Measurements from ENCODE around the gene GRM8. TPM values are rescaled to one million over a fixed set of nuclear protein-coding genes. Genes with fewer than 3 reads are reported as not detected.

The GRM8 gene
- total RNA-seq (2014; rRNA removed; shearing (Covaris generic)), result not detected in 2 replicates

GRCh38 chr7:127252778-127253280, at the start of gene GRM8:
Gene GRM8 (minus strand): TSS chr7:127252941.
- DNase-seq (ENCODE audit: low read depth), result peak; percentile 46

DNA sequence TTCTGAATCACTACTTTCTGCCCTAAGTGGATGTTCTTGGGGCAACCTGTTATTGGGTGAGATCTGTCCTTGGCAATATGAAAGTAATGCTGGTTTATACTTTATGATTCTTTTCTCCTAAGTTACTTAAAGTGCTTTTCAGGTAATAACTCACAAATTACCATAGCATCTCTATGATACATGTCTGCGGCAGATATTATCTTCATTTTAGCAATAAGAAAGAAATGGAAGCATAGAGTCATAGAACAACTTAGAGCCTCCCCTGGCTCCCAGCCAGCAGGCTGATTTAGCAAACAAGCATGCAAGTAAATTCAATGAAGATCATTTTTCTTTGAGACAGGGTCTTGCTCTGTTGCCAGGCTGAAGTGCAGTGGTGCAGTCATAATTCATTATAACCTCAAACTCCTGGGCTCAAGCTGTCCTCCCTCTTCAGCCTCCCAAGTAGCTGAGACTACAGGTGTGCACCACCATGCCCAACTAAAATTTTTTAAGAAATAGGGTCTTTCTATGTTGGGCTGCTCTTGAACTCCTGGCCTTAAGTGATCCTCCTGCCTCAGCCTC, 38.1 kb upstream of the GRM8 start:
- DNase-seq (ENCODE audit: low read depth), result no peak

GRCh38 chr7:127290116-127290655, 37.4 kb upstream of the GRM8 start:
- no peak for DNase-seq (ENCODE audit: low read depth)

- DNase-seq (ENCODE audit: low read depth), result no peak
Observed at GRCh38 chr7:127287133-127287532, 34.4 kb upstream of the GRM8 start.

- DNase-seq (ENCODE audit: low read depth), result no peak
Observed at GRCh38 chr7:127270093-127270492, 17.4 kb upstream of the GRM8 start.

GRCh38 chr7:127266047-127266446, 13.3 kb upstream of the GRM8 start:
- DNase-seq (ENCODE audit: low read depth), result no peak

GRCh38 chr7:127264219-127264618, 11.5 kb upstream of the GRM8 start:
- DNase-seq (ENCODE audit: low read depth), result no peak

DNA sequence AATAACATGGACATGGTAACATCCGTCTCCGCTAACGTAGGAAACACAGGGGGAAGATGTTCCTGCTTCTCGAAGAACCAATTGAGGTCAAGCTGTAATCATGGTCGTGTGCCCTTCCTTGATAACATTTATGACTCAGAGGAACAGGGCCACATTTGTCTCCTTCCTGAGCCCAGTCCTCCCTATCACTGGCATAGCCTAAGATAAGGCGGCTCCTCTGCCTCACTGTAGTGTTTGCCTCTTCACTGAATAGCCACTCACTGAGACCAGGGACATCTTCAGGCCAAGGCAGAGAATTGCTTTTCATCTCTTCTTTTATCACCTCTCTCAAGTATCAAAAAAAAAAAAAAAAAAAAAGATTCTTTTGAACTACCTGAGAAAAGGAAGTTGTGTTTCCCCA, 5.4 kb upstream of the GRM8 start:
- DNase-seq (ENCODE audit: low read depth), result no peak

DNA sequence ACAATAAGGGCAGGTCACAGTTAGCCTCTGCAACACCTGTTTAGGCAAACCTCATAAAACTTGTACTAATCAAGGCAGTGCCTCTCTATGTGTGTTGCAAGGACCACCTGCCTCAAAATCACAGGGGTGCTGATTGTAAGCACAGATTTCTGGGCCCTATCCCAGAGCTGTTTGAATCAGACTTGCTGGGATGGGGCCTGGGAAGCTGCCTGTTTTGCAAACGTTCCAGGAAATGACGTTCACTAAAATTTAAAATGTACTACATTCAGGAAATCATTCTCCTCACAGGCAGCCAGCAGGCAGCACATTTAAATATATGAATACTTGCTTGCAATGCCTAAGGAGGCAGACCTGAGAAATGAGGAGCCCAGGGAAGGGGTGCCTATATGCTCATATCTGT, 4.3 kb upstream of the GRM8 start:
- DNase-seq (ENCODE audit: low read depth), result no peak

GRCh38 chr7:127256041-127256725, 3.4 kb upstream of the GRM8 start:
- no peak for DNase-seq (ENCODE audit: low read depth)

GRCh38 chr7:127254163-127254684, 1.5 kb upstream of the GRM8 start:
- DNase-seq (ENCODE audit: low read depth), result no peak

- peak; percentile 41 for DNase-seq (ENCODE audit: low read depth)
Observed at GRCh38 chr7:127253281-127254162, 781 bp upstream of the GRM8 start.

- no peak for DNase-seq (ENCODE audit: low read depth)
Observed at GRCh38 chr7:127252377-127252713, 396 bp downstream of the GRM8 start.

- DNase-seq (ENCODE audit: low read depth), result no peak
Observed at GRCh38 chr7:127251465-127252376, 1.0 kb downstream of the GRM8 start.

DNA sequence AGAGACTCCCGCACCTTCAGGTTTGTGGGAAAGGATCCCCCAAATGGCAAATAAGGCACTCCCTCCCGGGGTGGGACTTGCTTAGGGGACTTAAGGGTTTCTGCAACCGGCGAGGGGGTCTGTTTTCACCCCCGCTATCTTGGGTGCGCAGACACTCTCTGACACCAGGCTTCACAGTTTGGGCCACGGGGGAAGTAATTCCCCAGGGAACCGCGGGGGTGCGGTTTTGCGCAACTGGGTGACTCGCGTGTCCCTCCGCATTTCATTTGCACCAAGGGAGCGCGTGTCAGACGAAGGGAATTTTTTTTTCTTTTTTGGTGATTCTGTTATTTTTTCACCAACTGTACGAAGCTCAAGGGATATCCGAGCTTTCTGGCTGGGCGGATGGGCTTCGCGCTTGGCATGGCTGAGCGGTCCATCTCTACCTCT, 1.7 kb downstream of the GRM8 start:
- DNase-seq (ENCODE audit: low read depth), result no peak

GRCh38 chr7:127250312-127251035, 2.3 kb downstream of the GRM8 start:
- DNase-seq (ENCODE audit: low read depth), result no peak

DNA sequence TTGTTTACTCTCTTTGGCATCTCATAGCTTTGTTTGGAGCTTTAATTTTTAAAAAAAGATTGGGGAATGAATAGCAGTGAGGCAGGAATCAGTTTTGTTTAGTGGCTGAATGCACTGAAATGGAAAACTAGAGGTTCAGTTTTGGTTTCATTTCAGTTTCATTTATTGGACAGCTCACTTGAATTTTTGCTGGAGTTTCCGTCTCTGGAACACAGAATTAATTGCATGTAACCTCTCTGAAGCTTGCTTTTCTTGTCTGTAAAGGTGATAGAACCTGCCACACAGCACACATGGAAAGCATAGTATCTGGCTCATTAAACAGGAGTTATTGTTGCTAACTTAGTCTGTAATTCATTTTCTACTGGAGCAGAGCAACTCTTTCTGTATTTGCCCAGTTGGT, 7.1 kb downstream of the GRM8 start:
- DNase-seq (ENCODE audit: low read depth), result no peak

GRCh38 chr7:127245002-127245401, 7.7 kb downstream of the GRM8 start:
- no peak for DNase-seq (ENCODE audit: low read depth)

DNA sequence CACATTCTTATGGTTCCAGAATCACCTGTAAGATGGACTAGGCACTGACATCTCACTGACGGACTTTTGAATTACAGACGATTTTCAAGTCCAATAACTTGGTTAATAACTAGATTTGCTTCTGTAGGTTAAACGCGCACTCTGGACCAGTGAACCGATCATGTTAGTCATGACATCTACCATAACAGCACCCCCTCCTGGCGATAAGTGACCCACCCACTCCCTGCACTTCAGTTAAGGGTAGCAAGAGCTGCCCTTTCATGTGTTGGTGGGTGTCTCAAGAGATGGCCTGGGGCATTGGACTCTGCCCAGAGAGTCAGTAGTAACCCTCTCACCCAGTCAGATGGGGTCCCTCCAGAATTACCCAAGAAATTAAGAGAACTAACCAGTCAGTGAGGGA, 12.9 kb downstream of the GRM8 start:
- DNase-seq (ENCODE audit: low read depth), result no peak

GRCh38 chr7:127233630-127234029, 19.1 kb downstream of the GRM8 start:
- no peak for DNase-seq (ENCODE audit: low read depth)
